Body of pancreas (tissue), 4 donors: ENCODE measurements around the gene ATP8A2. TPM values are rescaled to one million over a fixed set of nuclear protein-coding genes. Genes with fewer than 3 reads are reported as not detected.

Source experiments
- ATAC-seq: fragments of 150-250 bp; one replicate; pipeline ENCODE4 v1.9.1; 2016
- DNase-seq, 4 donors: peaks; one replicate each; pipeline ENCODE4 v3.0.0-alpha.2; 2019
- H3K27ac ChIP-seq, 4 donors: fragments of 200-600 bp; sonication (generic); 1 replicate in 3 of 4; 2 replicates in 1 of 4; pipeline versions ENCODE4 v1.5.1 to v1.6.1; 2016 to 2019; ENCODE audit warnings: mild to moderate bottlenecking in 1 of 4, mixed read lengths in 1 of 4, moderate library complexity in 1 of 4
- H3K27me3 ChIP-seq, 2 donors: fragments of 200-600 bp; sonication (generic); one replicate each; pipeline ENCODE4 v1.6.0; 2016; ENCODE audit warnings: mild to moderate bottlenecking in 1 of 2
- H3K36me3 ChIP-seq, 2 donors: fragments of 200-600 bp; sonication (generic); replicated peaks in 1 of 2; 2 replicates each; pipeline ENCODE4 v1.5.1; 2016; ENCODE audit warnings: low read depth in 2 of 2; ENCODE audit not compliant: insufficient read depth in 1 of 2
- H3K4me1 ChIP-seq: fragments of 200-600 bp; sonication (generic); one replicate; pipeline ENCODE4 v1.6.0; 2016
- H3K4me3 ChIP-seq, 2 donors: fragments of 200-600 bp; sonication (generic); 1 replicate in 1 of 2; 2 replicates in 1 of 2; pipeline ENCODE4 v1.5.1; 2016 to 2019
- H3K9me3 ChIP-seq, 3 donors: fragments of 200-600 bp; sonication (generic); 1 replicate in 2 of 3; 2 replicates in 1 of 3; pipeline ENCODE4 v1.5.1; 2016
- POLR2A ChIP-seq, 3 donors: fragments of 450-650 bp; IDR thresholded peaks; one replicate each; pipeline ENCODE4 v1.6.1; 2016; ENCODE audit warnings: antibody characterized with exemption in 3 of 3, mild to moderate bottlenecking in 2 of 3
- WGBS, 2 donors: methylation state at CpG; one replicate each; pipeline ENCODE4 v1.1.5; 2017; 5-methylcytosine and 5-hydroxymethylcytosine counted together
- intact Hi-C: fragments of 100-400 bp; cut with DNase I; formaldehyde crosslinking; loops from one replicate; pipeline ENCODE4 v1.15.1; 2023
- total RNA-seq, 2 donors: library from RNA; depleted of rRNA; stranded (reverse); fragments of >200 nt; gene quantifications; one replicate each; pipeline ENCODE4 v1.1.0, GENCODE V29; 2016
- TF ChIP-seq, protein P1 (sequence below), 7 experiments: fragments of 450-650 bp in 4 of 7; fragments of 200-600 bp in 3 of 7; sonication (generic) in 3 of 7; IDR thresholded peaks; one replicate each; pipeline ENCODE4 v1.5.1; 2016 to 2019; ENCODE audit warnings: antibody characterized with exemption in 7 of 7

ATP8A2 gene
- total RNA-seq, 2 donors from 2014 or later = under 0.01 TPM; not detected in 1

GRCh38 chr13:26017196-26017921 lies 645.6 kb downstream of the ATP8A2 start:
- WGBS, 2 donors = 37 to 51% methylated on average over 9 of the region's 9 CpGs
- peak in 2 of 4 donors; percentile 20 for DNase-seq

DNA sequence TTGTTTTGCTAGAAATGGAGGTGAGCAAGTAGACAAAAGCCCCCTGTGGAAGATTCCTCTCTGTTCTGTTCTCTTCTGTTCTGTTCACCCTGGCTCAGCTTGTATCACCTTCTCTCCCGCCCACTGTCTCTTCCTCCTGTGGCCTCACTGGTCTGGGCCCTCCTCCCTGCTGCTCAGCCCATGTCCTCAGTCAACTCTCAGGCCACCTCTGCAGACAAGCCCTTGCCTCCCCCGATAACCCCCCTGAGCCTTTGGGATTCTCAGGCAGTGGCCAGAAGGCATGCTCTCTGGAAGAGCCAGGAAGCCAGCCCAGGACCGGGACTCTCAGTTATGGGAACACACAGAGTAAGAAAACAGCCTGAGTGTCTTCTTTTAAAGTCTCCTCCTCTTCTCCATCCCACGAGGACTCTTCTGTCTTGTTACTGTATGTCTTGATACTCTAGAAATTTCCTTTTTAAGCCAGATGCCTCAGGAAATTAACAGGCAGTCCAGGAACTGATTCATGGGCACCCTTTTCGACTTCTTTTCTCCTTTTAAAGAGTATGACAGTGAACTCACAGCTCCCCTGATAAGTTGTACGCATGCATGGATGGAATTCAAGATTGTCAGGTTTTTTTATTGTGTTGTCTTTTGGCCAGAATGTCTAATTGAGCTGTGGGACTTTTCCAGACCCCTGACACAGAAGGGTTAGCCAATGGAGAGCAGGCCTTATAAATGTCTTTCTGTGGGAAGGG lies 646.3 kb downstream of the ATP8A2 start:
- Histone ChIP-seq H3K27me3 (no peaks in the 10 kb centered on the region), H3K36me3 (no peaks in the 10 kb centered on the region), H3K9me3 (no peaks in the 10 kb centered on the region), H3K4me1 (peaks cover 25% of the 10 kb centered on the region), H3K4me3 (no peak overlapping the region), H3K27ac (peak overlapping the region in 2 of 4 donors; percentile 43 to 49)
- intact Hi-C loops = no loop called here
- WGBS, 2 donors = 60 to 61% methylated on average over 6 of the region's 6 CpGs
- TF ChIP-seq, protein P1, sequence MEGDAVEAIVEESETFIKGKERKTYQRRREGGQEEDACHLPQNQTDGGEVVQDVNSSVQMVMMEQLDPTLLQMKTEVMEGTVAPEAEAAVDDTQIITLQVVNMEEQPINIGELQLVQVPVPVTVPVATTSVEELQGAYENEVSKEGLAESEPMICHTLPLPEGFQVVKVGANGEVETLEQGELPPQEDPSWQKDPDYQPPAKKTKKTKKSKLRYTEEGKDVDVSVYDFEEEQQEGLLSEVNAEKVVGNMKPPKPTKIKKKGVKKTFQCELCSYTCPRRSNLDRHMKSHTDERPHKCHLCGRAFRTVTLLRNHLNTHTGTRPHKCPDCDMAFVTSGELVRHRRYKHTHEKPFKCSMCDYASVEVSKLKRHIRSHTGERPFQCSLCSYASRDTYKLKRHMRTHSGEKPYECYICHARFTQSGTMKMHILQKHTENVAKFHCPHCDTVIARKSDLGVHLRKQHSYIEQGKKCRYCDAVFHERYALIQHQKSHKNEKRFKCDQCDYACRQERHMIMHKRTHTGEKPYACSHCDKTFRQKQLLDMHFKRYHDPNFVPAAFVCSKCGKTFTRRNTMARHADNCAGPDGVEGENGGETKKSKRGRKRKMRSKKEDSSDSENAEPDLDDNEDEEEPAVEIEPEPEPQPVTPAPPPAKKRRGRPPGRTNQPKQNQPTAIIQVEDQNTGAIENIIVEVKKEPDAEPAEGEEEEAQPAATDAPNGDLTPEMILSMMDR (IDR thresholded peaks at IDR 0.05) = no peak
- no peak for TF ChIP-seq POLR2A (IDR thresholded peaks at IDR 0.05)
- no peak for ATAC-seq
- no peak for DNase-seq

More at GRCh38 chr13:26017196-26017921, 645.6 kb downstream of the ATP8A2 start:
- Histone ChIP-seq H3K27ac (peak overlapping the region in 2 of 4 donors; percentile 43 to 49), H3K4me1 (peaks cover 25% of the 10 kb centered on the region), H3K27me3 (no peaks in the 10 kb centered on the region), H3K9me3 (no peaks in the 10 kb centered on the region), H3K36me3 (no peaks in the 10 kb centered on the region), H3K4me3 (no peak overlapping the region)
- TF ChIP-seq POLR2A (IDR thresholded peaks at IDR 0.05) = no peak
- TF ChIP-seq, protein P1 (IDR thresholded peaks at IDR 0.05) = no peak
- ATAC-seq = peak; percentile 37
- intact Hi-C loops = no loop called here

DNA sequence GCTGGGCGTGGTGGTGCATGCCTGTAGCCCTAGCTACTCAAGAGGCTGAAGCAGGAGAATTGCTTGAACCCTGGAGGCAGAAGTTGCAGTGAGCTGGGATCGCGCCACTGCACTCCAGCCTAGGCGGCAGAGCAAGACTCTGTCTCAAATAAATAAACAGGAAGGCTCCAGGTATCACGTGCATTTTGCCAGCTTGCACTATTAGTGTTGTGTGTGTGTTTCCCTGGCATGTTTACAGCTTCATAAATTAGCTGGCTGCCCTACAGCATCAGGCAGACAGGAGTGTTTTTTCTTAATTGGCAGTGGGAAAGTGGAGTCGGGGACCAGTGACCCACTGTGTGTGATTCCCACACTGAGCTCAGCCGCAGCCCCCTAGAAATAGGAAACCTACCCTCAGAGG lies 647.5 kb downstream of the ATP8A2 start:
- ATAC-seq = no peak
- TF ChIP-seq POLR2A (IDR thresholded peaks at IDR 0.05) = no peak
- TF ChIP-seq, protein P1 (IDR thresholded peaks at IDR 0.05) = no peak
- H3K27me3 ChIP-seq = no peaks in the 10 kb centered on the region
- peaks cover 27% of the 10 kb centered on the region for H3K4me1 ChIP-seq
- H3K36me3 ChIP-seq = no peaks in the 10 kb centered on the region
- peak overlapping the region in 2 of 4 donors; percentile 68 to 69 for H3K27ac ChIP-seq
- DNase-seq = no peak
- intact Hi-C loops = no loop called here
- 71 to 73% methylated on average over 7 of the region's 7 CpGs for WGBS, 2 donors
- H3K9me3 ChIP-seq = no peaks in the 10 kb centered on the region
- no peak overlapping the region for H3K4me3 ChIP-seq

DNA sequence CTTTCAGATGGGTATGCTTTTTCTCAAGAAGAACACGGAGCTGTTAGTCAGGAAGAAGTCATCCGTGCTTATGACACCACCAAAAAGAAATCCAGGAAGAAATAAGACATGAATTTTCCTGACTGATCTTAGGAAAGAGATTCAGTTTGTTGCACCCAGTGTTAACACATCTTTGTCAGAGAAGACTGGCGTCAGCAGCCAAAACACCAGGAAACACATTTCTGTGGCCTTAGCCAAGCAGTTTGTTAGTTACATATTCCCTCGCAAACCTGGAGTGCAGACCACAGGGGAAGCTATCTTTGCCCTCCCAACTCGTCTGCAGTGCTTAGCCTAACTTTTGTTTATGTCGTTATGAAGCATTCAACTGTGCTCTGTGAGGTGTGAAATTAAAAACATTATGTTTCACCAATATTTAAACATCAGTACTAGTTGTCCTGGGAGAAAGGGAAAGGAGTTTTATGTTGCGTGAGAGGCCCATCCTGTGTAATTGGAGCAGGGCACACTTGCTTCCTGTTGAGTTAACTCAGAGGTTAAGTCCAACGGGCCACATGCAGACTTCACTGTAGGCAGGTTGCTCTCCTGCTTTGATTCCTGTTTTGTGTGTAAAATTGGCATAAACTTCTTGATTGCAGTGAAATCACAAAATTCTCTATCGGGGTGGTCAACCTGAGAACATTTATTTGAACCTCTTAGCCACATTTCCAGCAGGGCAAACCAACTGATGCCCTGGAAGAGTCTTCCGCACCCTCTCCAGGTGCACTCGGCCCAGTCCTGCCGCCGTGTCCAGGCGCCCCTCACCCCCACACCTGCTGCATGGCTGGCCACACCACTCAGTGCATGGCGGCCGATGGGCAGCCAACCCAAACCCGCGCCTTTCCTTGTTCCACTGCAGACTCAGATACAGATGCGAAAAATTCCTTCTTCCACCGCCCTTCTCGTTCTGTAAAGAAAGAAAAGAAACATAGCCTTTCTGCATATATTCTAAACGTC lies 648.4 kb downstream of the ATP8A2 start:
- Histone ChIP-seq H3K27me3 (no peaks in the 10 kb centered on the region), H3K27ac (peak overlapping the region in 2 of 4 donors; percentile 68 to 69)
- TF ChIP-seq POLR2A (IDR thresholded peaks at IDR 0.05) = no peak
- TF ChIP-seq, protein P1 (IDR thresholded peaks at IDR 0.05) = no peak

More for the DNA sequence above, 648.4 kb downstream of the ATP8A2 start:
- DNase-seq = no peak
- peak; percentile 60 for ATAC-seq
- Histone ChIP-seq H3K36me3 (no peaks in the 10 kb centered on the region), H3K4me1 (peaks cover 32% of the 10 kb centered on the region), H3K4me3 (no peak overlapping the region), H3K9me3 (no peaks in the 10 kb centered on the region)
- intact Hi-C loops = no loop called here
- 64 to 66% methylated on average over 22 of the region's 22 CpGs for WGBS, 2 donors
